Measurements from ENCODE around the gene GRIN1.

- TF ChIP-seq, protein P1, sequence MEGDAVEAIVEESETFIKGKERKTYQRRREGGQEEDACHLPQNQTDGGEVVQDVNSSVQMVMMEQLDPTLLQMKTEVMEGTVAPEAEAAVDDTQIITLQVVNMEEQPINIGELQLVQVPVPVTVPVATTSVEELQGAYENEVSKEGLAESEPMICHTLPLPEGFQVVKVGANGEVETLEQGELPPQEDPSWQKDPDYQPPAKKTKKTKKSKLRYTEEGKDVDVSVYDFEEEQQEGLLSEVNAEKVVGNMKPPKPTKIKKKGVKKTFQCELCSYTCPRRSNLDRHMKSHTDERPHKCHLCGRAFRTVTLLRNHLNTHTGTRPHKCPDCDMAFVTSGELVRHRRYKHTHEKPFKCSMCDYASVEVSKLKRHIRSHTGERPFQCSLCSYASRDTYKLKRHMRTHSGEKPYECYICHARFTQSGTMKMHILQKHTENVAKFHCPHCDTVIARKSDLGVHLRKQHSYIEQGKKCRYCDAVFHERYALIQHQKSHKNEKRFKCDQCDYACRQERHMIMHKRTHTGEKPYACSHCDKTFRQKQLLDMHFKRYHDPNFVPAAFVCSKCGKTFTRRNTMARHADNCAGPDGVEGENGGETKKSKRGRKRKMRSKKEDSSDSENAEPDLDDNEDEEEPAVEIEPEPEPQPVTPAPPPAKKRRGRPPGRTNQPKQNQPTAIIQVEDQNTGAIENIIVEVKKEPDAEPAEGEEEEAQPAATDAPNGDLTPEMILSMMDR (IDR thresholded peaks at IDR 0.05) = no peak
- TF ChIP-seq POLR2A (IDR thresholded peaks at IDR 0.05) = no peak
Observed at GRCh38 chr9:137216188-137216965, 77.4 kb downstream of the GRIN1 start.
